GM12801 (cell line): Measurements from ENCODE around the gene MYO3A.

Source experiments
- TF ChIP-seq, protein P1 (sequence below): IDR thresholded peaks from one replicate; pipeline ENCODE4 v1.5.1; 2011; ENCODE audit warnings: control low read depth; ENCODE audit not compliant: insufficient read length; ENCODE audit errors: extremely low read depth

Gene MYO3A

DNA sequence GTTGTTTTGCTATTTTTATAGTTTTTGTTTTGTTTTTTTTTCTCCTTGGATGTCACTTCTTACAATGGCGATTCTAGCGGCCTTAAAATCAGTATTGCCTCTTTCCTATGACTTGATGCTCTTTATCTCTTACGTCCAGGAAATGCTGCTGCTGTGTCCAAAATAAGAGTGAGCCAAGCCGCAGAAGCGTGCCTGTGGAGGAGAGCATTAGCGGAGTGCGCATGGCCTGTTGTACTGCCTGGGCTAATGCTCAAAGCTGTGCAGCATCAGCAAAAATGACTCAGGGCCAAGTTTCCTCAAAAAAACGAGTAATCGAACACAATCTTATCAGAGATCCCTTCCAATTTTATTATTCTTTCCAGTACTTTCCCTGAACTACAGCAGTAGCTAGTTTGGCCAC lies 264.1 kb downstream of the MYO3A start:
- TF ChIP-seq, protein P1, sequence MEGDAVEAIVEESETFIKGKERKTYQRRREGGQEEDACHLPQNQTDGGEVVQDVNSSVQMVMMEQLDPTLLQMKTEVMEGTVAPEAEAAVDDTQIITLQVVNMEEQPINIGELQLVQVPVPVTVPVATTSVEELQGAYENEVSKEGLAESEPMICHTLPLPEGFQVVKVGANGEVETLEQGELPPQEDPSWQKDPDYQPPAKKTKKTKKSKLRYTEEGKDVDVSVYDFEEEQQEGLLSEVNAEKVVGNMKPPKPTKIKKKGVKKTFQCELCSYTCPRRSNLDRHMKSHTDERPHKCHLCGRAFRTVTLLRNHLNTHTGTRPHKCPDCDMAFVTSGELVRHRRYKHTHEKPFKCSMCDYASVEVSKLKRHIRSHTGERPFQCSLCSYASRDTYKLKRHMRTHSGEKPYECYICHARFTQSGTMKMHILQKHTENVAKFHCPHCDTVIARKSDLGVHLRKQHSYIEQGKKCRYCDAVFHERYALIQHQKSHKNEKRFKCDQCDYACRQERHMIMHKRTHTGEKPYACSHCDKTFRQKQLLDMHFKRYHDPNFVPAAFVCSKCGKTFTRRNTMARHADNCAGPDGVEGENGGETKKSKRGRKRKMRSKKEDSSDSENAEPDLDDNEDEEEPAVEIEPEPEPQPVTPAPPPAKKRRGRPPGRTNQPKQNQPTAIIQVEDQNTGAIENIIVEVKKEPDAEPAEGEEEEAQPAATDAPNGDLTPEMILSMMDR = no peak

DNA sequence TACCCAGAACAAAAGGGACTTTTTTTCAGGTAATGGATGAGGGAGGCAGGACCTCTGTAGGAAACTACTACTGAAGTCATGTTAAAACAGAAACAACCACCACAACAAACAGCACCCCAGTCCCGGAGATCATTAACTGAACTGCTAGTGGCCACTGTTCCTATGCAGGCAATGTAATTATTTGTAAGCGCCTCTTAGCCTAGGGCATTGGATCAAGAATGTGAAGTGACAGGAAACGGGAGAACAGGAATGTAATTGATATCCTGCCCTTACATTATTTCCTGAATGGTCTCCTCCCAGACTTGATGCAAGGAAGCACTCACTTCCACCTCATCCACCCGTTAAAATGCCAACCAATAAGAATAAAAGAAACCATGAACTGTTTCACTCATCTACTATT lies 265.8 kb downstream of the MYO3A start:
- TF ChIP-seq, protein P1 = no peak

DNA sequence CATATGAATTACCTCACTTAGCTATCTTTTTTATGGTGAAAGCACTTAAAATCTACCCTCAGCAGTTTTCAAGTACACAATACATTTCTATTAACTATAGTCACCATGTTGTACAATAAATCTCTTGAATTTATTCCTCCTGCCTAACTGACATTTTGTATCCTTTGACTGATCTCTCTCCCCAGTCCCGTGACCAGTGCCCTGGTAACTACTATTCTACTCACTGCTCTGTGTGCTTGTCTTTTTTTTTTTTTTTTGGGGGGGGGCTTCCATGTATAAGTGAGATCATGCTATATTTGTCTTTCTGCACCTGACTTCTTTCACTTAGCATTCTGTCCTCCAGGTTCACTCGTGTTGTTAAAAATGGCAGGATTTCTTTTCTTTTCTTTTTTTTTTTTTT lies 271.2 kb downstream of the MYO3A start:
- TF ChIP-seq, protein P1 = no peak

DNA sequence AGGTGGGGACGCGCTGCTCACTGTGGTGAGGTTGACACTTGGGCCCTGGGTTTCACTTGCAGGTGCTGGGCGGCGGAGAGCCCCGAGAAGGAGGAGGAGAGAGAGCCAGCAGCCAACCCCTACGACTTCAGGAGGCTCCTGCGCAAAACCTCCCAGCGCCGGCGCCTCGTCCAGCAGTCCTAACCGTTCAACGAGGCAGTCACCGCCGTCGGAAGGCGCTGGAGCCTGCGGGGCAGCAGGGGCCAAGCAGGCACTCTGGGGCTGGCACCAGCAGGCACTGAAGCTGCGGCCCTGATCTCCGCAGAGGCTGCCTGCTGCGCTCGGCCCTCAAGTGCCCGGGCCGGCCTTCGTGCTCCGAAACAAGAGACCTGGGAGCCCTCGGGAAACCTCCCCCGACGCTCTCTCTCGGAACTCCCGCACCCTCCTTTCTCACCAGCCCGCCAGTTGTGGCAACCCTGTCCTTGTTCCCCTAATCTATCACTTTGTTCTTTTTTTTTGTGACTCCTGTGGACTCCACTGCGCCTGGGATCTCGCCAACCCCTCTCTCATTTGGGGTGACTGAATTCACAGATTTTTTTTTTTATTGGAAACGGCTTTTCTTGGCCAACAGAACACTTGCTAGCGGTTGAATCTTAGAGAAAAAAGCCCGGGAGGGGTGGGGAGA lies 277.9 kb downstream of the MYO3A start:
- TF ChIP-seq, protein P1 = no peak

DNA sequence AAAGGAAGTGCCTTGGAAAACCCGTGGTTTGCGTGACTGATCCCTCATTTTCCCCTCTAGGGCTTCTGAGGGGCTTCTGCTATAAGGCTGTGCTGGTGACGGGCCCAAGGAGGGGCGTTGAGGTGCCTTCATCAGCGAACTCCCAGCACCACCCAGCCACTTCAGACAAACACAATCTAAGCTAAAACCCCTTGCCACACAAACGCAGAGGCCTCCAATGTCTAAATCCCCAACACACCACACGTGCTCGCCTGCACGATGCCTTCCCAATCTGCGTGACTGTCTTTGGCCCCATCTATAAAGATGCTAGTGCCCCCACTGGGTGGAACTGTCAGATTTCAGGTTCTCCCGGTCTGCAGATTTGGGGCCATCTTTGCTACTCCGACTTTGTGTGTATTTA lies 278.5 kb downstream of the MYO3A start:
- TF ChIP-seq, protein P1 = no peak

DNA sequence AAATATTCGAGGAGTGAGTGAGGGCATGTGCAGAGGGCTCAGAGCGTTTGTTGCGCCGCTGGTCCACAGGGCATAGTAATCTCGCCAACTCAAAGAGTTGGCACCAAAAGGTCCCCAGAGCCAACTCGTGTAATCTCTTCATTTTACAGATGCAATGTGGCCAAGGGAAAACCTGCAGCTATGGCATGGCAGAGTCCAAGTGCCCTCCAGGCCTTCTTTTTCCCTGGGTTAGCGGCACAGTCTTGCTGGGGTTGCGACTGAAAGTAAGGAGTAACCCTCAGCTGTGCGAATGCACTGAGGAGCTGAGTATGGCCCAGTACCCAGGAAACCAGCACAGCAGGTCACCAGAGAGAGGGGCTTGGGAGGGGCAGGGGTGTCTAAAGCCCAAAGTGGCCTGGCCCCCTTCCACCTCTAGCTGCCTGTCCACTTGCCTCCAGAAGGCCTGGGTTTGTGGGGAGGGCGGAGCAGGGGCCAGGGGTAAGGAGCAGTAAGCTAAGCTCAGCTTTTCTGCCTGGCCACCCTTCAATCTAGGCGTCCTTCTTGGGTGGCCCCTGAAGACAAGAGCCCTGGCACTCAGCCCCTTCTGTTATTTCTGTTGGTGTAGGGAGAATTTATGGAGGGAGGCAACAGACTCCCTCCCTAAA lies 279.2 kb downstream of the MYO3A start:
- TF ChIP-seq, protein P1 = no peak

DNA sequence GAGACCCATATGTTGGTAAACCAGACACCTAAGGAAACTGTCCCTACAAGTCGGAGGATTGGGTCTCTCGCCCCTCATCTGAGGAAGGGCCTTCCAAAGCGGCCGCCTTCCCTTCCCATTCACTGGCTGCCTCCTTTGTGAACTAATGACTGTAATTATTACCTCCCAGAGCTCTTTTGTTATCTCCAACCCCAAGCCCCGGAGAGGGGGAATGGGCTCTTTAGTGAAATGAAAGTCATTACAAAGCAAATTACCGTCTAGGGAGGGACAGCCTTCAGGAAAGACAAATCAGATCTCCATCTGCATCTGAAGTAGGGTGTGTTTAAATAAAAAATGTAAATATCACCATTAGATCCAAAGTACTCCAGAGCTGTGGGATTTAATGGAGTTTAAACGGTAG lies 280.0 kb downstream of the MYO3A start:
- TF ChIP-seq, protein P1 = no peak
